ENCODE results near the gene GMFB.

GMFB gene

DNA sequence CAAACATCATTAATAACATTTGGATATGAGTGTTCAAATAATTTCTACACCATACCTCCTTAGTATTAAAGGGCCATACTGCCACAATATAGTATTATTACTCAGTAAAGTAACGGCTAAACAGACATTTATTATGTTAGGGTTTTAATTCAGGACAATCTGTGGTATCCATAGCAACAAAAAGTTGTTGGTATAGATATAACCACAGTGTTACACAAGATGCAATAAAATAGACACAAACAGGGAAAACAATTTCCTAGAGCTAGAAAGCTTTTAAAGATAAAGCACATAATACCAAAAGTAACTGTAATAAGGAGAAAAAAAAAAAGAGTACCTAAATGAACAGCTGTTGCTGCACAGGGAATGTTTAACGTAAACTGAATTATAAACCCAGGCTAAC is 63.7 kb downstream of the GMFB start:
- DNase-seq = no peak

Data from SHP77 (cell line).